Heart right ventricle (tissue), 16 donors: ENCODE results near the gene DPEP2. TPM values are rescaled to one million over a fixed set of nuclear protein-coding genes. Genes with fewer than 3 reads are reported as not detected.

Experiments used
- ATAC-seq, 8 donors: fragments of 200-7000 bp; cut with Tn5 transposase; one replicate each; pipeline ENCODE4 v1.9.1; 2020; ENCODE audit warnings: mild to moderate bottlenecking in 8 of 8, moderate library complexity in 8 of 8, moderate number of reproducible peaks in 1 of 8
- DNase-seq, 2 donors: peaks; one replicate each; pipeline ENCODE4 v3.0.0-alpha.2; 2020
- H3K27ac ChIP-seq, 10 donors: fragments of 200-600 bp; sonication (generic) in 2 of 10; one replicate each; pipeline versions ENCODE4 v1.5.0 to v1.8.0; 2020 to 2022; ENCODE audit warnings: mild to moderate bottlenecking in 3 of 10
- H3K27me3 ChIP-seq, 7 donors: fragments of 200-600 bp; one replicate each; pipeline ENCODE4 v1.8.0; 2021 to 2022; ENCODE audit warnings: mild to moderate bottlenecking in 2 of 7
- H3K36me3 ChIP-seq, 9 donors: fragments of 200-600 bp; sonication (generic) in 1 of 9; one replicate each; pipeline versions ENCODE4 v1.5.0 to v1.8.0; 2020 to 2022; ENCODE audit warnings: mild to moderate bottlenecking in 2 of 9
- H3K4me1 ChIP-seq, 9 donors: fragments of 200-600 bp; sonication (generic) in 1 of 9; one replicate each; pipeline versions ENCODE4 v1.5.0 to v1.8.0; 2020 to 2022; ENCODE audit warnings: mild to moderate bottlenecking in 4 of 9
- H3K4me3 ChIP-seq, 10 donors: fragments of 200-600 bp; sonication (generic) in 2 of 10; one replicate each; pipeline versions ENCODE4 v1.5.0 to v1.8.0; 2020 to 2022; ENCODE audit warnings: mild to moderate bottlenecking in 7 of 10, moderate library complexity in 2 of 10
- H3K9me3 ChIP-seq, 11 donors: fragments of 200-600 bp in 10 of 11; sonication (generic) in 2 of 11; one replicate each; pipeline versions ENCODE4 v1.5.0 to v1.8.0; 2013 to 2022; ENCODE audit warnings: mild to moderate bottlenecking in 2 of 11, control low read depth in 1 of 11, moderate library complexity in 1 of 11
- WGBS, 2 donors: extraction: QIAGEN DNeasy Blood & Tissue Kit; methylation state at CpG; one replicate each; pipeline ENCODE4 v1.1.7; 2013; ENCODE audit warnings: inconsistent platforms in 1 of 2; 5-methylcytosine and 5-hydroxymethylcytosine counted together
- intact Hi-C, 10 donors: fragments of 100-400 bp; cut with DNase I; formaldehyde crosslinking; loops; one replicate each; pipeline versions ENCODE4 v1.11.1 to v1.14.2; 2022
- polyA plus RNA-seq, 2 donors: library from polyadenylated mRNA; stranded (reverse); fragments of 200-250 nt; gene quantifications; one replicate each; pipeline ENCODE4 v1.2.3, GENCODE V29; 2013
- total RNA-seq, 10 donors: library from RNA; stranded (reverse); fragmentation: NEBNext Ultra II Directional in 3 of 10; extraction: Animal tissue kit (Norgen Biotek cat#: 25700) in 3 of 10; gene quantifications; one replicate each; pipeline versions ENCODE4 v1.2.1 to v1.2.4, GENCODE V29; 2021 to 2023
- TF ChIP-seq, protein P1 (sequence below), 9 donors: fragments of 200-600 bp; sonication (generic) in 2 of 9; IDR thresholded peaks; one replicate each; pipeline versions ENCODE4 v1.5.0 to v1.8.0; 2021 to 2022; ENCODE audit warnings: antibody characterized with exemption in 9 of 9, mild to moderate bottlenecking in 5 of 9, moderate library complexity in 1 of 9
- donor health status: Arrhythmogenic right ventricular cardiomyopathy.
- donor health status: ischemic (EF 13 %, LVEDD 7.1; RV severe dilation, severe dysfunction).
- donor health status: healthy with polysubstance abuse.
- donor health status: DM: no; HTN: yes; CAD: no.
- donor health status: DM: no; HTN: no; CAD: no.
- donor health status: ischemic (EF 25% LVEDD 6.9; RV normal size, moderate dysfunction).
- donor health status: ischemic (EF 25% LVEDD 5.7; RV mildly dilated, moderate dysfunction).
- donor health status: healthy.
- donor health status: DM: yes; HTN: yes; CAD: no.
- donor health status: Ischemic cardiomyopathy.
- donor health status: ischemic (EF 35%, LVEDD 5.7; RV mildly dilated, moderate dysfunction).
- donor health status: nonischemic (EF 11% LVEDD 7.7; RV severe dilation, severe dysfunction).
- donor health status: DM: yes; HTN: yes; CAD: no.
- donor health status: PGD.
- donor health status: ischemic (EF 29% LVEDD 5.4; RV normal size, mild dysfunction).
- donor health status: nonischemic (EF 23%, LVEDD 6.1; RV moderate dilation, normal function).

Gene DPEP2
- total and polyA plus RNA-seq, 12 donors, result 1.0 to 6.2 (median 1.6) TPM; not detected in 1

DNA sequence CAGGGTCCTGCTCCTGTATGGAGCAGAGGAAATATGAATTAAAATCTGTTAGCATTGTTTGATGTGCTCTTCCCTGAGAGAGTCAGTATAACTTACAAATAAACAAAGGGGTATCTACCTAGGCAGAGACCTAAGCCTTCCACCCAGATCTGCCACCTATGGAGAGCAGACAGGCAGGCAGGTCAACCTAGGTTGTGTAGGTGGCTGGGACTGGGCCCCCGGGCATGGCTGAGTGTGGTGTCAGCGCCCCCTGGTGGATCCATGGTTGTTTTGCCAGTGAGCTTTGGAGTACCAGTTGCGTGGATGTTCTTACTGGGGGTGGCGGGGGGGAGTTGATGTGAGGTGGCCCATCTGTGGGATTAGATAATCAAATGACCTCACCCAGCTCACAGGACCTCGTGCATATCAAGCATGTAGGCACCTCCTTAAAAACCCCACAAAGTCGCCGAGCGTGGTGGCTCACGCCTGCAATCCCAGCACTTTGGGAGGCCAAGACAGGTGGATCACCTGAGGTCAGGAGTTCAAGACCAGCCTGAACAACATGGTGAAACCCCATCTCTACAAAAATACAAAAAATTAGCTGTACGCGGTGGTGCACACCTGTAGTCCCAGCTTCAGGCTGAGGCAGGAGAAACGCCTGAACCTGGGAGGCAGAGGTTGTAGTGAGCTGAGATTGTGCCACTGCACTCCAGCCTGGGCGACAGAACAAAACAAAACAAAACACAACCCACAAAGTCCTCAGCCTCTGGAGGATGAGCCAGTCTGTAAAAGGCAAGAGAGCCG lies 41.4 kb upstream of the DPEP2 start:
- peaks cover 0 to 45% (median 0%) of the 10 kb centered on the region in 9 donors for H3K36me3 ChIP-seq
- 67 to 68% methylated on average over 14 of the region's 14 CpGs for WGBS, 2 donors
- ATAC-seq (peak; percentile 89 to 96 (median 94)), DNase-seq (peak; percentile 83 to 84)
- no peaks in the 10 kb centered on the region for H3K9me3 ChIP-seq
- H3K27me3 ChIP-seq, result no peaks in the 10 kb centered on the region
- H3K27ac ChIP-seq, result peak overlapping the region in 1 of 10 donors; percentile 69
- peaks cover 0 to 45% (median 0%) of the 10 kb centered on the region in 9 donors for H3K4me1 ChIP-seq
- H3K4me3 ChIP-seq, result no peak overlapping the region
- TF ChIP-seq, protein P1, sequence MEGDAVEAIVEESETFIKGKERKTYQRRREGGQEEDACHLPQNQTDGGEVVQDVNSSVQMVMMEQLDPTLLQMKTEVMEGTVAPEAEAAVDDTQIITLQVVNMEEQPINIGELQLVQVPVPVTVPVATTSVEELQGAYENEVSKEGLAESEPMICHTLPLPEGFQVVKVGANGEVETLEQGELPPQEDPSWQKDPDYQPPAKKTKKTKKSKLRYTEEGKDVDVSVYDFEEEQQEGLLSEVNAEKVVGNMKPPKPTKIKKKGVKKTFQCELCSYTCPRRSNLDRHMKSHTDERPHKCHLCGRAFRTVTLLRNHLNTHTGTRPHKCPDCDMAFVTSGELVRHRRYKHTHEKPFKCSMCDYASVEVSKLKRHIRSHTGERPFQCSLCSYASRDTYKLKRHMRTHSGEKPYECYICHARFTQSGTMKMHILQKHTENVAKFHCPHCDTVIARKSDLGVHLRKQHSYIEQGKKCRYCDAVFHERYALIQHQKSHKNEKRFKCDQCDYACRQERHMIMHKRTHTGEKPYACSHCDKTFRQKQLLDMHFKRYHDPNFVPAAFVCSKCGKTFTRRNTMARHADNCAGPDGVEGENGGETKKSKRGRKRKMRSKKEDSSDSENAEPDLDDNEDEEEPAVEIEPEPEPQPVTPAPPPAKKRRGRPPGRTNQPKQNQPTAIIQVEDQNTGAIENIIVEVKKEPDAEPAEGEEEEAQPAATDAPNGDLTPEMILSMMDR (IDR thresholded peaks at IDR 0.05), result peak; percentile 73 to 88 (median 83)
- intact Hi-C loops, result loop anchor here in 7 of 10 donors (1.0 to 10.0 kb wide), 14 partner anchors 47 to 518 kb away; partner anchors contain the start of genes NRN1L (in 5 of the 7), PSMB10 (in 3 of the 7) and CTRL (in 1 of the 7)

DNA sequence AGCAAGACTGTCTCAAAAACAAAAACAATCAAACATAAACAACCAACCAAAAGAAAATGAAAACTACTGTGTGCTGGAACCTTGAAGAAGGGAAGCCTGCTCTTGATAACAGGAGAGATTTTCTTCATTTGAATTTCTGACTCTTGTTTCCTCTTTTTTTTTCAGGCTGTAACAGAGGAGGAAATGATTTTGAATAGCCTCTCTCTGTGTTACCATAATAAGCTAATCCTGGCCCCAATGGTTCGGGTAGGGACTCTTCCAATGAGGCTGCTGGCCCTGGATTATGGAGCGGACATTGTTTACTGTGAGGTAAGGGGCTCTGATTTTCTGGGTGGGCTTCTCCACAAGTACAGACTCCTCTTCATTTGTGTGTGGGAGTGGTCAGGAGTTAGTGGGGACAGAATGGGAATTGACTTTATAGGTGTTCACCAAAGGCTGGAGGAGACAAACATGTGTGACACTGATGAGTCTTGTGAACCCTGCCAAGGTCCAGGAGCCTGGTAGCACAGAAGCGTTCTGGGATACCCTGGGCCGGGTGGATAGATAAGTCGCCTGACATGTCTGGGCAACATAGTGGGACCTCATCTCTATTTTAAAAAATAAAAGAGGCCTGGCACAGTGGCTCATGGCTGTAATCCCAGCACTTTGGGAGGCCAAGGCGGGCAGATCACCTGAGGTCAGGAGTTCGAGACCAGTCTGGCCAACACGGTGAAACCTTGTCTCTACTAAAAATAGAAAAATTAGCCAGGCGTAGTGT lies 38.7 kb upstream of the DPEP2 start:
- TF ChIP-seq, protein P1 (IDR thresholded peaks at IDR 0.05), result no peak
- intact Hi-C loops, result loop anchor here in 5 of 10 donors (2.0 to 10.0 kb wide), 4 partner anchors 101 to 223 kb away; partner anchors contain the start of gene PSMB10 (in 1 of the 5)
- Histone ChIP-seq H3K4me1 (peaks cover 0 to 45% (median 0%) of the 10 kb centered on the region in 9 donors), H3K27me3 (no peaks in the 10 kb centered on the region), H3K4me3 (no peak overlapping the region), H3K36me3 (peaks cover 0 to 26% (median 0%) of the 10 kb centered on the region in 9 donors), H3K9me3 (no peaks in the 10 kb centered on the region), H3K27ac (peak overlapping the region in 4 of 10 donors; percentile 7 to 67 (median 22))
- no peak for DNase-seq
- peak in 1 of 8 donors; percentile 26 for ATAC-seq
- 81 to 83% methylated on average over 9 of the region's 9 CpGs for WGBS, 2 donors

DNA sequence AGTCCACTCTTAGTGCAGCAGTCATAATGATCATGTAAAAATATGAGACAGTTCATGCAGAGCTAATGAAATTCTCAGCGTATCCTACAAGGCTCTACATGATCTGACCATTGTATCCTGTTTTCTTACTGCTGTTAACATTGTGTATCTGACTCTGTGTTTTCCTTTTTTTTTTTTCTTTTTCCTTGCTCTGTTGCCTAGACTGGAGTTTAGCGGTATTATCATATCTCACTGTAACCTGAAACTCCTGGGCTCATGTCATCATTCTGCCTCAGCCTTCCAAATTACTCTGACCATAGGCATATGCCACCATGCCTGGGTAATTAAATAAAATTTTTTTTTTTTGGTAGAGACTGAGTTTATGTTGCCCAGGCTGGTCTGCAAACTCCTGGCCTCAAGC lies 35.9 kb upstream of the DPEP2 start:
- DNase-seq, result no peak
- intact Hi-C loops, result loop anchor here in 4 of 10 donors (5.0 to 10.0 kb wide), 3 partner anchors 210 to 220 kb away; no protein-coding TSS in a partner anchor
- TF ChIP-seq, protein P1 (IDR thresholded peaks at IDR 0.05), result no peak
- Histone ChIP-seq H3K36me3 (peaks cover 0 to 32% (median 0%) of the 10 kb centered on the region in 9 donors), H3K4me1 (peaks cover 0 to 25% (median 0%) of the 10 kb centered on the region in 9 donors), H3K27ac (no peak overlapping the region), H3K9me3 (no peaks in the 10 kb centered on the region), H3K4me3 (no peak overlapping the region), H3K27me3 (no peaks in the 10 kb centered on the region)
- WGBS, 2 donors, result 70 to 78% methylated on average over 2 of the region's 2 CpGs
- no peak for ATAC-seq

DNA sequence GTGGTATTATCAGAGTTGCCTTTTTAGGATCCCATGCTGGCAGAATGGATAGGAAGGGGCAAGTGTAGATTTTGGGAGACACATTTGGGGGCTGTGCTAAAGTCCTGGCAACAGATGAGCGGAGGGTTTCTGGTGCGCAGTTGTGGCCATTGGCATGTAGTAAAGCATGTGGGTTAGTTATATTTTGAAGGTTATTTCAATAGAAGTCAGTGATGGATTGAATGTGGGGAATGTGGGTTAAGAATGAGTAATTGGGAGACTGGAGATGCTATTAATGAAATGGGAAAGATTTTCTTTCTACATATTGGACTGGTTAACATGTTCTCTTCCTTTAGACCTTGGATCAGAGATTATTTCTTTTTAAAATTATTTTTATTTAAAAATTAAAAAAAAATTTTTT lies 33.8 kb upstream of the DPEP2 start:
- 97 to 100% methylated on average over 2 of the region's 2 CpGs for WGBS, 2 donors
- H3K4me3 ChIP-seq, result no peak overlapping the region
- TF ChIP-seq, protein P1 (IDR thresholded peaks at IDR 0.05), result no peak

More for the DNA sequence above, 33.8 kb upstream of the DPEP2 start:
- Histone ChIP-seq H3K27me3 (no peaks in the 10 kb centered on the region), H3K36me3 (peaks cover 0 to 40% (median 0%) of the 10 kb centered on the region in 9 donors), H3K27ac (no peak overlapping the region), H3K4me1 (peaks cover 0 to 13% (median 0%) of the 10 kb centered on the region in 9 donors), H3K9me3 (no peaks in the 10 kb centered on the region)
- ATAC-seq, result no peak
- no peak for DNase-seq
- intact Hi-C loops, result loop anchor here in 2 of 10 donors (10.0 kb wide), 2 partner anchors 208 to 218 kb away; no protein-coding TSS in a partner anchor
